Head of caudate nucleus (tissue), 42 donors: ENCODE data around the gene OLFM1.
A peak's percentile ranks its signal among the peaks of the same experiment; 100 is the strongest.

ENCODE experiments used
- DNase-seq, 42 donors: peaks; one replicate each; pipeline versions ENCODE4 v3.0.0 to v3.0.0-alpha.2; 2020 to 2021; ENCODE audit warnings: mixed read lengths in 7 of 42
- intact Hi-C: fragments of 100-400 bp; cut with DNase I; formaldehyde crosslinking; loops from one replicate; pipeline ENCODE4 v1.15.0; 2022

OLFM1 gene

GRCh38 chr9:135087489-135087792 is at the start of gene OLFM1:
OLFM1 (plus strand) TSS chr9:135087668; CDS start chr9:135087990, 322 bp downstream.
- DNase-seq, result peak in 41 of 42 donors; percentile 46 to 93 (median 80)
- intact Hi-C loops, result loop anchor here (2.0 to 5.0 kb wide), 2 partner anchors 255 to 327 kb away; no protein-coding TSS in a partner anchor

DNA sequence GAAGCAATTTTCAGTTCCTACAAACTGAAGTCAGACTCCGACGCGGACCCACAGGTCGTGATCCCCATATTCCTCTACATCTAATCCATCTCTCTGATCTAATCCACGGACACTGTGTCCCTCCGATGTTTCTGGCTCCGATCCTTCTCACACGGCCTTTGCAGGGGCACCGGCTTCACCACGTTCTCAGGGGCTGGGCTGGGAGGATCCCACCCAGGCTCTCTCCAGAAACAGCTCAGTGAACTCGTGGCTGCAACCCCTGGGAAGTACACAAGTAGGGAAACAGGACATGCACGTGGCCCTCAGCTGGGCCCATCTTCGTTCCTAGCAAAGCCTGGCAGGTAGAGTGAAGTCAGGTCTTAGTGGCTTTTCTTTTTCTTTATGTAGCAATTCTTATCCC is 49.1 kb upstream of the OLFM1 start:
- intact Hi-C loops, result no loop called here
- DNase-seq, result peak in 10 of 42 donors; percentile 3 to 30 (median 11)

GRCh38 chr9:135038826-135039225 is 48.6 kb upstream of the OLFM1 start:
- DNase-seq, result peak in 7 of 42 donors; percentile 2 to 12 (median 6)
- intact Hi-C loops, result no loop called here

DNA sequence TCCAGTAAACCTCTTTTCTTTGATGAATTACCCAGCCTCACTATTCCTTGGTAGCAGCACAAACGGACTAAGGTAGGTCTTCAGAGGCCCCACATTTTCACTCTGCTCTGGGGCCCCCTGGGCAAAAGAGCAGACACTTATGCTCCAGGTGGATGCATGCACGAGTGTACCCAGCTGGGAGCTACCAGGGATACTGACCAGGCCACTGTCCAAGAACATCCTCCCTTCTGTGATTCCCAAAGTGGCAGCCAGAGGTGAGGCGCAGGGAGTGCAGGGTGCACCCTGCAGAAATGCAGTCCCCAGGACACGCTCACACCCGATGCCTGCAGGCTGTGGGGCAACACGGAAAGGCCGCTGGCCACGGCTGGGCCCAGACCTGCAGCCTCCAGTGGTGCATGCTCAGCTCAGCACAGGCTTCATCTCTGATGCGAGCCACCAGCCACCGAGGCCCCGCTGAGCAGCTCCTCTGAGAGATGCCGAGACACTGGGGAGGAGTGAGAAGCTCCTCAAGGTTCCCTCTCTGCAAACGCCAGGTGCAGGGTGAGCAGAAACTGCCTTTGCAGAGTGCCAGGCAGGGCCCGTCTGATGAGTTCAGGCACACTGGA is 48.1 kb upstream of the OLFM1 start:
- peak in 10 of 42 donors; percentile 6 to 34 (median 11) for DNase-seq
- intact Hi-C loops, result no loop called here

DNA sequence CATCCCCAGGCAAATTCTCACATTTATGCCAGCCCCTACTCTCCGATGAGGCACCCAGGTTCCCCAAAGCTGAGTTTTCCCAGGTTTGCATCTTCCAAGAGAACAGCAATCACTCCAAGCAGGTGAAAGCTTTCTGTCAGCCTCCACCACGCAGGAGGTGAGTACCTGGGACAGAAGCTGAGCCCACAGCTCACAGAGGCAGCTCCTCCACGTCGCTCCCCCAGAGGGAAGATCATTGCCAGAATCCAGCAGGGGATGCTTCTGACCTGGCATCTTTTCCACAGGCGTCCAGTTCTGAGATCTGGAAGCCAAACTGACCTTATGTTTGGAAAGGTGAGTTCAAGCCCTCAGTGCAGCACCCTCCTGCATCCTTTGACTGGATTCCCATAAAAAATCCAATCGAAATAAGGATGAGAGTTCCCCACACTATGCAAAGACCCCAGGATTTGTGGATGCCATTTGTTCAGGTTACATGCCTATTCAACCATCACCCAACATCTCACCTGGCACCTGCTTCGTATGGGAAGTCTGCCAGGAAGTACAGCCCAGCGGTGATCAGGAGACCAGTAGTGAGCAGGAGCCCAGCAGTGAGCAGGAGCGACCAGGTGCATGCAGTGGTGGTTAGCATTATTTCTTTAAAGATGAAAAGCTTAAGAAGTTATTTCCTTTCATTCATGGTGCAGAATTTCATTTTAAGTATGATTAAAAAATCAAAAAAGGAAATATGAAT is 47.4 kb upstream of the OLFM1 start:
- intact Hi-C loops, result no loop called here

DNA sequence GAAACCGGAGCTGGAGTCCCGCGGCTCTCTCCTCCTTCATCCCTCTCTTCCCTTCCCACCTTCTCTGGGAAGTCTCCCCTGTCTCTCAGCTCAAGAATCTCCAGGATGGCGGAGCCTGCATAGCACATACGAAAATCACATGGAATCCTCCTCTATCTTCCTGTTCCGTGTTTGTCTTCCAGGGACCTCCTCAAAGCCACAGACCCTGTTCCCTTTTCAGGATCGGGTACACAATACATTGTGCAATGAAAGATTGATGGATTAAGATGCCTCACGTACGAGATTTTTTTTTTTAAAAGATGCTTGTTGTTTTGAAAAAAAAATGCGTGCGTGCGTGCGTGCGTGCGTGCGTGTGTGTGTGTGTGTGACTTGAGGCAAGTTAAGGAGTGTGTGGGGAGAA is 46.6 kb upstream of the OLFM1 start:
- peak in 5 of 42 donors; percentile 8 to 19 (median 12) for DNase-seq
- intact Hi-C loops, result no loop called here

More for the DNA sequence above, 47.4 kb upstream of the OLFM1 start:
- peak in 11 of 42 donors; percentile 3 to 33 (median 9) for DNase-seq

DNA sequence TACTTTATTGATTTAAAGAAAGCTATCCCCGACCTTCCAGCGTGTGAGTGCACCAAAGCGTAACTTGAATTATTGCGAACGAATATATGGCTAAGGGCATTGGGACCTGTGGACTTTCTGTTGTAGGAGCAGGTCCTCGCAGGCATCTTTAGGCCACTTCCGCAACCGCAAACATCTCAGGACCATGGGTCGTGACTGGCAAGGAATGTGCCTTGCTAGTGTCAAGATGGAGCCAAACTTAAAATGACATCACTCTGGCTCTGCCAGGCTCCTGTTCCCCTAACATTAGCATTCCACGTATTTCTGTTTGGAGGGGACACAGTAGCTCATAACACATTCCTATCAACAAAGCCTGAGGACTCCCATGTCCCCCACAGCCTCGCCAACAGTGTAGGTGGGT is 44.1 kb upstream of the OLFM1 start:
- DNase-seq, result peak in 7 of 42 donors; percentile 1 to 22 (median 4)
- intact Hi-C loops, result no loop called here

DNA sequence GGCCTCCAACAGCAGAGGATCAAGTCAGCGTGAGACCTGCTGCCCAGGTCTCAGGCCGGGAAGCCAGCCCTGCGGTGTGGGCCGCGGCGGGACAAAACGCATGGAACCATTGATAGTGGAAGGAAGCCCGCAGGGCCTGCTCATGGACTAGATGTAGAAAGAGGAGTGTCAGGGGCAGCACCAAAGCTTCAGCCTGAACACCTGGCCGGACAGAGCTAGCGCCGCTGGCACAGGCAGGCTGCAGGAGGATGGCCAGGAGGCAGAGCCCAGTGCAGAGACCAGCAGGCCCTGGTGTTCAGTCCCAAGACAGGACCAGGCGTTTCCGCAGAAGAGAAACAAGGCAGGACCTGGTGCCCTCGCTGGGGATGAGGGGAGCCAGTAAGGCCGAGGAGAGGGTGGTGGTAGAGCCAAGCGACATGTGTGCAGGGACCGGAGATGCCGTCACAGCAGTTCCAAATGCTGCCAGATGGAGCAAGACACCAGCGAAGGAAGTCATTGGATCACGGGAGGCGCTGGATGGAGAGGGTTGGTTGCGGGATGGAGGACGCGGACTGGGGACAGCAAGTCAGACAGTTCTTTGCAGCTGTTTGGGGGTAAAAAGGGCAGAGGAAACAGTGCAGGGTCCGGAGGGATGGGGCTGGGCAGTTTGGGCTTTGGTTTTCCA is 42.1 kb upstream of the OLFM1 start:
- peak in 9 of 42 donors; percentile 2 to 35 (median 8) for DNase-seq
- intact Hi-C loops, result no loop called here

DNA sequence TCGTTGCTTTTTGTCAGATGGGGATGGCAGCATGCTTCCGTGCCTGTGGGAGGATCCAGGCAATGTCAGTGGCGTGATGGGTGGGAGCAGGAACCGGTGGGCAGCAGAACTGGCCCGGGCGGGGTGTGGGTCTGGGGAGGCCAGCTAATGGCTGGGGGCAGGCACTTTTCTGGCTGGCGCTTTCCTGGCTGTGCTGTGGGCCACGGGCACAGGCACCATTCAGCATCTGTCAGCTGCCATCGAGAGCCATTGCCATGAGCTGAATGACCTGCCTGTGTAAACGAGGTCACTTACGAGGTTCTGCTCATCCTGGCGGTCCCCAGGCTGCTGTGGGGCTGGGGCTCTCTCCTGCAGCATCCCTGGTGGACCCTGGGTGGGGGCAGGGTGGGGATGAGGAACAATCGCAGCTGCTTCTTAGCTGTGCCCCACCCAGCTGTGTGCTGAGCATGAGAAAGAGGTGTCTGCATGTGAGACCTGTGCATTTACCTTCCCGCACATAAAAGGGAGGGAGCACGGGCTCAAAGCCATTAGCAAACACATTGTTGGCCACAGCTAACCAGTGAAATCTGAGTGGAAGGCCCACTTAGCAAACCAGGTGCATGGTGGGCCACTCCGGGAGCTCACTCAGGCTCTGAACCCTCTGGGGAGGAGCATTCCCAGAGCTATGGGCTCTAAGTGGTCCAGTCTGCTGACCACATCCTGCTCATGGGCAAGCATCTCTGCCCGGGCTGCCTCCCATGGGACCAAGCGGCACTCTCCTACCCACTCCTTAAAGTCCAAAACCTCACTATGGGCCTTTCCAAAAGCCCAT is 41.3 kb upstream of the OLFM1 start:
- DNase-seq, result peak in 8 of 42 donors; percentile 2 to 28 (median 6)
- intact Hi-C loops, result no loop called here

GRCh38 chr9:135046739-135047350 is 40.6 kb upstream of the OLFM1 start:
- intact Hi-C loops, result no loop called here
- peak in 9 of 42 donors; percentile 0 to 41 (median 12) for DNase-seq

DNA sequence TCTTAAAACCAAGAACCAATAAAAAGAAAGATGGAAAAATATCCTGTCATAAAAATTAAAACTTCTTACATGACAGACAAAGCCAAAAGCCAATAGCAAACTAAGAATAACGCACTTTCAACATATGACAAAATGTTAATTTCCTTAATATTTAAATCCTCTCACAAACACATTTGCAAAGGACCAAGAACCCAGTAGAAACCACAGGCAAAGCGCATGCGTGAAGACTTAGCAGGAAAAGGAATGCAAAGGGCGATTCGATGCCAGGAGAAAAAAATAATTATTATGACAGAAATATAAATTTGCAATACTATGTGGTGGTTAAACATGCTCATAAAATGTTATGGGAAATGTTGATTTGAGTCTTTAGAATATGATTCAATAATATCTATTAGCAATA is 39.9 kb upstream of the OLFM1 start:
- intact Hi-C loops, result no loop called here
- DNase-seq, result peak in 3 of 42 donors; percentile 4 to 8 (median 6)

- intact Hi-C loops, result no loop called here
- peak in 6 of 42 donors; percentile 3 to 32 (median 8) for DNase-seq
Observed at GRCh38 chr9:135048046-135048757, 39.3 kb upstream of the OLFM1 start.

- peak in 8 of 42 donors; percentile 3 to 36 (median 10) for DNase-seq
- intact Hi-C loops, result no loop called here
Observed at GRCh38 chr9:135048758-135049444, 38.6 kb upstream of the OLFM1 start.

GRCh38 chr9:135049460-135049859 is 38.0 kb upstream of the OLFM1 start:
- DNase-seq, result peak in 8 of 42 donors; percentile 1 to 35 (median 6)
- intact Hi-C loops, result no loop called here

DNA sequence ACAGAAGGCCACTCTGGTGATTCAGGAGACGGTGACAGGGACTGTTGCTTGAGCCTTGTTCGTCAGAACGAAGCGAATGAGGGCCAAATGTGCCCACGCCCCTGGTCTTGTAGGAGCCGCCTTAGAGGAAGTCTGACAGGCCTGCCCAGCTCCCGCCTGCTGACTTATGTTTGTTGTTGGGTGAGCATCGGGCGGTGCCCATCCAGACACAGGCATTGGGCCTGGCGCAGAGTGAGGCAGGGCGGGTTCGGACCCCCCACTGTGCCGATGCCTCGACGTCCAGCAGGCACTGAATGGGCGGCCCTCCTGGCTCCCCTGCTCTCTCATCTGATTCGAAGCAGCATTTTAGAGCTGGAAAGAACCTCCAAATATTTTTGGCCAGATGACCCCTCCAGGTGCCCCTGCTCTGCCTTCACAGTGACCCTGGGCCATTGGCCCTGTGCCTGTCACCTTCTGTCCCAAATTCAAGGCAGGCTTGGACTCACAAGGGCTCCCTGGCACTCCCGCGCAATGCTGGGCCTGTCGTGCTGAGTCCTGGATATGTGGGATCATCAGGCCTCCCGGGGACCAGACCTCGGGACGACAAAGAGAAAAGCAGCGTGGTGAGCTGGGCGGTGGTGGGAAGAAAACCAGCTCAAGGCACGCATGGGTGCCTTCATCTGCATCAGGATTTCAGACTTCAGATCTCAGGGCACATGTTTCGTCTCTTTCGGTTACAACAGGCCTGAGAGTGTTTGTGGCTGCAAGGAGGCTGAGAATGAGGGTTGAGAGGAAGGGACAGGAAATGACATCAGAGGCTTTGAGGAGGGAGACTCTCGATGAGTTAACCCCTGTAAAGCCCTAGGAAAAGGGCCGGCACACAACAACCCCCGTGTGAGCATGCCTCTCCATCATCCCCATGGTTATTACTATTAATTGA is 37.1 kb upstream of the OLFM1 start:
- intact Hi-C loops, result no loop called here
- peak in 10 of 42 donors; percentile 5 to 37 (median 10) for DNase-seq

GRCh38 chr9:135051316-135052038 is 36.0 kb upstream of the OLFM1 start:
- intact Hi-C loops, result no loop called here
- DNase-seq, result peak in 8 of 42 donors; percentile 2 to 27 (median 6)
